ENCODE measurements around the gene KCNH1. TPM values are rescaled to one million over a fixed set of nuclear protein-coding genes. Genes with fewer than 3 reads are reported as not detected.

Gene KCNH1
- total RNA-seq, 4 donors from 2014 or later: 0.29 to 0.67 (median 0.38) TPM

DNA sequence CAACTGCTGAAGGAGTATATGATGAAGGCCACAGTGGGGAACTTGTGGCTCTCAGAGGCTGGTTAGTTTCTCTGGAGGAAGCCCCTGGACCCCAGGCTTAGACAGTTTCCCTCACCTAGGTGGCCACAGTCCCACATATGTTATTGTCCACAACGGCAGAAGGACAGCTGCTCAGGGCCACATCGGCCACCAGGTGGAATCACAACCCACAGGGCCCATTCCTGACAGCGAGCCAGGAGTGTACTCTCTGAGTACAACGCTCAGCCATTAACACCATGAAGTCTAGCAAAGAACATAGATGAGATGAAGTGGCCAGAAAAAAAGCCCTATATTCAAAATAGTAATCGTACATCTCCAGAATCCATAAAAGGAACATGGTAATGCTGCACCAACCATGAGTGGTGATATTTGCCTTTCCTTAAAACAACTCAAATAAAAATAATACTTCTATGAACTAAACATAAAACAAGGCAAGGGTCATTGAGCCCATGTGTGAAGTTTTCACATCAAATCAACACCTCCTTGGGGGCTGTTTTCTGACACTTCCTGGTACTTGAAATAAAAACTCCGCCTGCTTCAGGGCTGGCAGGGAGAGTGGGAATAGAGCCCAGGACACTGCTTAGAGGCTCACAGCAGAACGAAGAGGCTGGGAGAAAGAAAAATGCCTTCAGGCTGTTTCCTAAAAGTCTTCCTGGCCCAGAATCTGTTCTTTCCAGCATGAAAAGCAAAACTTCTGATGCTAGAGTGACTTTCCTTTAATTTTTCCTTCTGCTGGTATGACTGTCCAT, 421.9 kb downstream of the KCNH1 start:
- in situ Hi-C loops (cut with MboI; ENCODE audit: low sequenced_read_pairs in 4 of 4) (no loop called here), intact Hi-C loops (cut with DNase I; ENCODE audit: low total_unique reads) (no loop called here)
- Histone ChIP-seq H3K9me3 (no peaks in the 10 kb centered on the region), H3K4me1 (no peaks in the 10 kb centered on the region), H3K36me3 (no peaks in the 10 kb centered on the region), H3K4me3 (no peak overlapping the region), H3K27me3 (no peaks in the 10 kb centered on the region), H3K27ac (no peak overlapping the region)
- DNase-seq: no peak
- no peak for ATAC-seq
- TF ChIP-seq, protein P1, sequence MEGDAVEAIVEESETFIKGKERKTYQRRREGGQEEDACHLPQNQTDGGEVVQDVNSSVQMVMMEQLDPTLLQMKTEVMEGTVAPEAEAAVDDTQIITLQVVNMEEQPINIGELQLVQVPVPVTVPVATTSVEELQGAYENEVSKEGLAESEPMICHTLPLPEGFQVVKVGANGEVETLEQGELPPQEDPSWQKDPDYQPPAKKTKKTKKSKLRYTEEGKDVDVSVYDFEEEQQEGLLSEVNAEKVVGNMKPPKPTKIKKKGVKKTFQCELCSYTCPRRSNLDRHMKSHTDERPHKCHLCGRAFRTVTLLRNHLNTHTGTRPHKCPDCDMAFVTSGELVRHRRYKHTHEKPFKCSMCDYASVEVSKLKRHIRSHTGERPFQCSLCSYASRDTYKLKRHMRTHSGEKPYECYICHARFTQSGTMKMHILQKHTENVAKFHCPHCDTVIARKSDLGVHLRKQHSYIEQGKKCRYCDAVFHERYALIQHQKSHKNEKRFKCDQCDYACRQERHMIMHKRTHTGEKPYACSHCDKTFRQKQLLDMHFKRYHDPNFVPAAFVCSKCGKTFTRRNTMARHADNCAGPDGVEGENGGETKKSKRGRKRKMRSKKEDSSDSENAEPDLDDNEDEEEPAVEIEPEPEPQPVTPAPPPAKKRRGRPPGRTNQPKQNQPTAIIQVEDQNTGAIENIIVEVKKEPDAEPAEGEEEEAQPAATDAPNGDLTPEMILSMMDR (IDR thresholded peaks at IDR 0.05 in 4 of 5, conservative IDR thresholded peaks at IDR 0.05 in 1 of 5): no peak
- no peak for TF ChIP-seq POLR2A (IDR thresholded peaks at IDR 0.05)

DNA sequence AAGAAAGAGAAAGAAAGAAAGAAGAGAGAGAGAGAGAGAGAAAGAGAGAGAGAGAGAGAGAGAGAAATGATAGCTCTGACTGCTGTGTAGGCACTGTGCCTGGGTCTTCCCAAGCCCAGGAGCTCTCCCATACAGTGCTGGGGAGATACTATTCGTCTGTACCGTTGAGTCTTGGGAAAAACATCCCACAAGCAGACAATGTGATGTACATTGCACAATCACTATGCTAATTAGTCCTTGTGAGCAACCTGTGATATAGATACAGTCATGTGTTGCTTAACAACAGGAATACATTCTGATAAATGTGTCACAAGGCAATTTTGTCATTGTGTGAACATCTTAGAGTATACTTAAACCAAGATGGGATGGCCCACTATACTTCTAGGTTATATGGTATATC, 424.2 kb downstream of the KCNH1 start:
- Histone ChIP-seq H3K36me3 (no peaks in the 10 kb centered on the region), H3K4me3 (no peak overlapping the region), H3K9me3 (no peaks in the 10 kb centered on the region), H3K27ac (no peak overlapping the region), H3K27me3 (no peaks in the 10 kb centered on the region), H3K4me1 (no peaks in the 10 kb centered on the region)
- ATAC-seq: no peak
- in situ Hi-C loops (cut with MboI; ENCODE audit: low sequenced_read_pairs in 4 of 4) (no loop called here), intact Hi-C loops (cut with DNase I; ENCODE audit: low total_unique reads) (no loop called here)
- TF ChIP-seq POLR2A (IDR thresholded peaks at IDR 0.05): no peak
- TF ChIP-seq, protein P1 (IDR thresholded peaks at IDR 0.05 in 4 of 5, conservative IDR thresholded peaks at IDR 0.05 in 1 of 5): no peak
- DNase-seq: no peak

DNA sequence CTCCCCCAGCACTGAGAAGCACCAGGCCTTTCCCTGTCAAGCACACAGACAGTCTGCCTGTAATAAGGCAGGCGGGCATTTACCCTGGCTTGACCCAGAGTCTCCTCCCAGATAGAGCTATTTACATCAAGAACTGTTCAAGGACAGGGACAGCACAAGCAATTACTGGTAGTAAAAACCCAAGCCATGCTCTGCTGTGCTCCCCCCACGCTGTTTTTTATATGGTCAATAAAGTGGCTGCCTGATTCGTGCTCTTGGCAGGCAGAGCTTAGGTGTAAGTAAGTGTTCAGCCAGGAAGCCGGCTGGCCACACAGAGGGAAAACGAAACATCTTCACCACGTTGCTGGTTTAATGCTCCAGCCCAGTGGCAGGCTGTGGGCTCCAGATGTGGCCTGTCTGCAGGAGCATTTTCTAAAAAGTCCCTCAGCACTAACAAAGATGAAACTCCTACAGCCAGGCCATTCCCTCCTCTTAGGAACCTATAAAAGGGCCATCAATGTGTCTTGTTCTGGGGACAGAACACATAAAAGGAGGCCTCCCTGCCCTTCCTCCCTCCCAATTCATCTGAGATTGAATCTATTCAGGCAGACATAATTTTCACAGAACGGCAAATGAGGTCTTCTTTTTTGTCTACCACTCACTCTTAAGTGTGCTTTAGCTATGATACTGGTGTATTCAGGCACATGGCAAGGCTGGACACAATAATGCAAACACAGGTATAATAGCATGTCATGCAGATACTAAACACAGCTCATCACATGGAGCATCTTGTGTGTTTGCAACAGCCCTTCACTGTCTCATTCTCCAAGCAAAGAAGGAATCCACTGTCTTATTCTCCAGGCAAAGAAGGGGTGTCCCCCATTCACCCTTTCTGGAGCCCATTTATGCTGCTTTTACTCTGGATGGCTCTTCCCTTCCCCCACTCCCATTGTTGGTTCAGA, 426.4 kb downstream of the KCNH1 start:
- Histone ChIP-seq H3K36me3 (no peaks in the 10 kb centered on the region), H3K4me1 (no peaks in the 10 kb centered on the region), H3K9me3 (no peaks in the 10 kb centered on the region), H3K27ac (no peak overlapping the region), H3K27me3 (no peaks in the 10 kb centered on the region), H3K4me3 (no peak overlapping the region)
- DNase-seq (no peak), ATAC-seq (no peak)
- TF ChIP-seq, protein P1 (IDR thresholded peaks at IDR 0.05 in 4 of 5, conservative IDR thresholded peaks at IDR 0.05 in 1 of 5): no peak
- TF ChIP-seq POLR2A (IDR thresholded peaks at IDR 0.05): no peak
- in situ Hi-C loops (cut with MboI; ENCODE audit: low sequenced_read_pairs in 4 of 4): no loop called here
- intact Hi-C loops (cut with DNase I; ENCODE audit: low total_unique reads): no loop called here

DNA sequence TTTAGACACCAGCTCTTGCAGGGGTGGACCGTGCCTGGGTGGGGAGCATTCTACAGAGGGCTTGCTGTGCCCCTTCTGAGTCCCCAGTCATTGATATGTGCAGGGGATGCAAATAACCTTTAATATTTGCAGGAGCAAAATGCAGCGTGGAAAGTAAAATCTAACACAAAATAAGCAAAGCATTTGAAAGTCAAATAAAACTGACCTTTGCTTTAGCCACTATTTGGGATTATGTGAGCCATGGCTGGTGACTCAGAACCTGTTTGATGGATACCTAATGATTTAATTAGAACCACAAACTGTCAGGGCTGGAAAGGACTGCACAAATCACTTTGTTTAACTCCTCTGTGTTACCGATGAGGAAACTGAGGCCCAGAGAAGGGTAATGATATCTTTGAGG, 427.7 kb downstream of the KCNH1 start:
- in situ Hi-C loops (cut with MboI; ENCODE audit: low sequenced_read_pairs in 4 of 4): no loop called here
- ATAC-seq (no peak), DNase-seq (no peak)
- no peaks in the 10 kb centered on the region for H3K4me1 ChIP-seq
- H3K27ac ChIP-seq: no peak overlapping the region
- no peak overlapping the region for H3K4me3 ChIP-seq
- no peak for TF ChIP-seq POLR2A (IDR thresholded peaks at IDR 0.05)
- TF ChIP-seq, protein P1 (IDR thresholded peaks at IDR 0.05 in 4 of 5, conservative IDR thresholded peaks at IDR 0.05 in 1 of 5): no peak
- intact Hi-C loops (cut with DNase I; ENCODE audit: low total_unique reads): no loop called here
- no peaks in the 10 kb centered on the region for H3K36me3 ChIP-seq
- H3K9me3 ChIP-seq: no peaks in the 10 kb centered on the region
- no peaks in the 10 kb centered on the region for H3K27me3 ChIP-seq
